ENCODE data around the gene GHITM. TPM values are rescaled to one million over a fixed set of nuclear protein-coding genes. Genes with fewer than 3 reads are reported as not detected.

Gene GHITM
- total RNA-seq, 1 donor from 2014 or later = 113 TPM

DNA sequence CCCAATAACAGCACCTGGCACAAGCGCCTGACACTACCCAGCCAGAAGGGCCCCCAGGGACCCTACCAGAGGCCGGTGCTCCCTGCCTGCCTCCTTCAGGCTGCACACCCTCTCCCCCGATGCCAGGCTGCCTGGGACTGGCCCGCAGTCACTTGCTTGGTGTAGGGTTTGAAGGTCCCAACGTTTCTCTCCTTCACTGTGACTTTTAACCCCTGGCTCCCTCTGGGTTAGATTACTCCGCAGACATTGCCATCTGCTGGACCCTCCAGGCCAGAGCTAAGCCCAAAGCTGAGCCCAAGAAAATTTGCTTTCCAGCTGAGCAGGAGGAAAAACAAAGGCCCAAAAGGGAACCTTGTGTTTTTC is 61.9 kb downstream of the GHITM start:
- no peaks in the 10 kb centered on the region for H3K9me3 Mint-ChIP-seq
- CTCF ChIA-PET = interaction anchor here (3.8 kb wide), 1 partner anchor 53 kb away, joined by 36 read pairs; no protein-coding TSS in a partner anchor
- H3K36me3 Mint-ChIP-seq (ENCODE audit: low read depth) = no peaks in the 10 kb centered on the region
- no peak overlapping the region for H3K4me3 Mint-ChIP-seq
- TF ChIP-seq, protein P1, sequence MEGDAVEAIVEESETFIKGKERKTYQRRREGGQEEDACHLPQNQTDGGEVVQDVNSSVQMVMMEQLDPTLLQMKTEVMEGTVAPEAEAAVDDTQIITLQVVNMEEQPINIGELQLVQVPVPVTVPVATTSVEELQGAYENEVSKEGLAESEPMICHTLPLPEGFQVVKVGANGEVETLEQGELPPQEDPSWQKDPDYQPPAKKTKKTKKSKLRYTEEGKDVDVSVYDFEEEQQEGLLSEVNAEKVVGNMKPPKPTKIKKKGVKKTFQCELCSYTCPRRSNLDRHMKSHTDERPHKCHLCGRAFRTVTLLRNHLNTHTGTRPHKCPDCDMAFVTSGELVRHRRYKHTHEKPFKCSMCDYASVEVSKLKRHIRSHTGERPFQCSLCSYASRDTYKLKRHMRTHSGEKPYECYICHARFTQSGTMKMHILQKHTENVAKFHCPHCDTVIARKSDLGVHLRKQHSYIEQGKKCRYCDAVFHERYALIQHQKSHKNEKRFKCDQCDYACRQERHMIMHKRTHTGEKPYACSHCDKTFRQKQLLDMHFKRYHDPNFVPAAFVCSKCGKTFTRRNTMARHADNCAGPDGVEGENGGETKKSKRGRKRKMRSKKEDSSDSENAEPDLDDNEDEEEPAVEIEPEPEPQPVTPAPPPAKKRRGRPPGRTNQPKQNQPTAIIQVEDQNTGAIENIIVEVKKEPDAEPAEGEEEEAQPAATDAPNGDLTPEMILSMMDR (IDR thresholded peaks at IDR 0.05) = no peak
- peaks cover 20% of the 10 kb centered on the region for H3K27me3 Mint-ChIP-seq
- no peak for DNase-seq
- H3K27ac Mint-ChIP-seq = no peak overlapping the region
- POLR2A ChIA-PET = no interaction called here
- H3K4me1 Mint-ChIP-seq = no peaks in the 10 kb centered on the region
- intact Hi-C loops (cut with micrococcal nuclease) = no loop called here
- no peak for ATAC-seq (ENCODE audit: low read depth)

DNA sequence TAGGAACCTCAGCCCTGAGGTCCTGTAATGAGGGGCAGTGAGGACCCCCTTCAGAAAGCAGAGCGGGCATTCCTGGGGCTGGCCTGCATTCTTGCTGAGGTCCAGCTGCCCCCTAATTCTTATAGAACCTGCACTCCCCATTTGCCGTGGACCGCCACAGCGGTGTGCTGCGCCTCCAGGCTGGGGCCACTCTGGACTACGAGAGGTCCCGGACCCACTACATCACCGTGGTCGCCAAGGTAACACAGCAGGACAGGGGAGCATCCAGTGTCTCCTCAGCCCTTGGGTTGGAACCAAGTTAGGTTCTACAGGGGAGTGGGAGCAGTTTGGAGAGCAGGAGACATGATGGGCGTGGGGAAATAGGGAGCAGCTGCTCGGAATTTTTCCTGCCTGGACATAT is 62.4 kb downstream of the GHITM start:
- no peaks in the 10 kb centered on the region for H3K9me3 Mint-ChIP-seq
- H3K27me3 Mint-ChIP-seq = peaks cover 15% of the 10 kb centered on the region
- H3K27ac Mint-ChIP-seq = no peak overlapping the region
- DNase-seq (no peak), ATAC-seq (ENCODE audit: low read depth) (no peak)
- intact Hi-C loops (cut with micrococcal nuclease) = no loop called here
- ChIA-PET POLR2A (no interaction called here), CTCF (interaction anchor here (1.1 to 3.8 kb wide), 2 partner anchors 53 to 141 kb away, joined by 3 to 36 read pairs; no protein-coding TSS in a partner anchor)
- TF ChIP-seq, protein P1 (IDR thresholded peaks at IDR 0.05) = no peak
- H3K36me3 Mint-ChIP-seq (ENCODE audit: low read depth) = no peaks in the 10 kb centered on the region
- no peaks in the 10 kb centered on the region for H3K4me1 Mint-ChIP-seq
- H3K4me3 Mint-ChIP-seq = no peak overlapping the region

DNA sequence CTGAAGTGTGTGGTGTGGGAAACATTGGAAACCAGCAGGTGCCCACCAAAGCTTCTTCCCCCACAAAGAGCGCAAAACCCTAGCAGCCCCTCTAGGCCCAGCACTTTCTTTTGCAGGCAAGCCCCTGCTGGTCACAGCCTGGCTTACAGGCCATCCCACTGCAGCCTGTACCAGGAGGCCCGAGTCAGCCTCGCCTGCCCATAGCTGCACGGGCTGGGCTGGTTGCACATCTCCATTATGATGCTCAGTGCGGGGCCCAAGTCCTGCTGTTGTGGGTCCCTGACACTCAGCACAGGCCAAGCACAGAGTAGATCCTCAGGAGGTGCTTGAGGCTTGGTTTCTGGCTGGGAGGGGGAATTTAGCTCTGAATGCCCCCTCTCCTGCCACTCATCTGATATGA is 63.0 kb downstream of the GHITM start:
- Mint-ChIP-seq H3K9me3 (no peaks in the 10 kb centered on the region), H3K4me3 (no peak overlapping the region), H3K4me1 (no peaks in the 10 kb centered on the region), H3K27ac (no peak overlapping the region), H3K36me3 (ENCODE audit: low read depth) (no peaks in the 10 kb centered on the region), H3K27me3 (peaks cover 9% of the 10 kb centered on the region)
- DNase-seq (no peak), ATAC-seq (ENCODE audit: low read depth) (no peak)
- intact Hi-C loops (cut with micrococcal nuclease) = no loop called here
- TF ChIP-seq, protein P1 (IDR thresholded peaks at IDR 0.05) = no peak
- ChIA-PET POLR2A (no interaction called here), CTCF (interaction anchor here (1.1 to 3.8 kb wide), 2 partner anchors 54 to 142 kb away, joined by 3 to 36 read pairs; no protein-coding TSS in a partner anchor)

Other genes with a start within 250 kb of the GHITM start
- gene GPR15LG, start 34.3 kb downstream of the GHITM start, total RNA-seq = not detected in 2 replicates
- 2.8 and 3.7 TPM in 2 replicates for gene CDHR1, start 55.0 kb downstream of the GHITM start, total RNA-seq
- not detected in 2 replicates for gene LRIT2, start 86.0 kb downstream of the GHITM start, total RNA-seq
- gene LRIT1, start 102.0 kb downstream of the GHITM start, total RNA-seq = not detected in 2 replicates
- gene RGR, start 105.5 kb downstream of the GHITM start, total RNA-seq = not detected in 2 replicates
- 52.4 and 57.1 TPM in 2 replicates for gene CCSER2, start 189.1 kb downstream of the GHITM start, total RNA-seq